ENCODE data around the gene GOLPH3. TPM values are rescaled to one million over a fixed set of nuclear protein-coding genes. Genes with fewer than 3 reads are reported as not detected.

Gene GOLPH3
- total RNA-seq, 1 experiment from 2014 or later: 69.2 TPM

- no peak overlapping the region for H3K4me3 ChIP-seq (replicated peaks in 1 of 2; ENCODE audit: low read depth in 1 of 2, low read length in 2 of 2)
- no peaks in the 10 kb centered on the region for H3K9me3 ChIP-seq (ENCODE audit: control insufficient read depth in 1 of 2, insufficient read depth in 1 of 2, low read depth in 1 of 2, low read length in 2 of 2)
- DNase-seq (ENCODE audit: low read depth, low spot score) (no peak), ATAC-seq (no peak)
- no peaks in the 10 kb centered on the region for H3K4me1 ChIP-seq (ENCODE audit: control insufficient read depth in 1 of 2, insufficient read depth in 2 of 2, low read length in 2 of 2)
- TF ChIP-seq RAD21 (IDR thresholded peaks at IDR 0.05; ENCODE audit: low read depth) (no peak), TCF7L2 (IDR thresholded peaks at IDR 0.05; ENCODE audit: borderline replicate concordance, extremely low read depth, insufficient read depth, insufficient read length) (no peak), CBX3 (IDR thresholded peaks at IDR 0.05; ENCODE audit: low read depth) (no peak), SIN3A (IDR thresholded peaks at IDR 0.05; ENCODE audit: low read depth) (no peak), POLR2A (IDR thresholded peaks at IDR 0.05; ENCODE audit: borderline replicate concordance, extremely low read depth, insufficient read depth, insufficient read length) (no peak), ELF1 (IDR thresholded peaks at IDR 0.05; ENCODE audit: borderline replicate concordance, low read depth) (no peak), EZH2 (IDR thresholded peaks at IDR 0.05) (no peak), SP1 (IDR thresholded peaks at IDR 0.05; ENCODE audit: low read depth) (no peak), POLR2AphosphoS5 (IDR thresholded peaks at IDR 0.05; ENCODE audit: low read depth, low read length) (no peak), ZBTB33 (IDR thresholded peaks at IDR 0.05; ENCODE audit: extremely low read depth, insufficient replicate concordance, low read length) (no peak), EGR1 (IDR thresholded peaks at IDR 0.05; ENCODE audit: low read depth) (no peak), EZH2phosphoT487 (IDR thresholded peaks at IDR 0.05; ENCODE audit: borderline replicate concordance) (no peak), ZNF274 (IDR thresholded peaks at IDR 0.05; ENCODE audit: low read depth, low read length) (no peak), CEBPB (IDR thresholded peaks at IDR 0.05; ENCODE audit: low read depth) (no peak), YY1 (IDR thresholded peaks at IDR 0.05; ENCODE audit: extremely low read depth, insufficient replicate concordance, low read depth, low read length) (no peak), ZFX (IDR thresholded peaks at IDR 0.05) (no peak), SRF (IDR thresholded peaks at IDR 0.05; ENCODE audit: low read depth) (no peak), MAX (IDR thresholded peaks at IDR 0.05) (no peak)
- intact Hi-C loops (cut with micrococcal nuclease): no loop called here
- POLR2A ChIA-PET: no interaction called here
- H3K27me3 ChIP-seq (ENCODE audit: insufficient read depth, low read length): no peaks in the 10 kb centered on the region
- CTCF ChIA-PET: no interaction called here
- no peaks in the 10 kb centered on the region for H3K9me2 ChIP-seq (ENCODE audit: insufficient read depth)
- no peaks in the 10 kb centered on the region; the same call in 1 of the 2 replicates for H3K79me2 ChIP-seq (ENCODE audit: insufficient read depth, low read length)
- no TSS peak for BruUV-seq (replicated peaks)
- no peak overlapping the region for H3K4me2 ChIP-seq (ENCODE audit: low read length)
- H3K9ac ChIP-seq (ENCODE audit: low read length): no peak overlapping the region
- H4K20me1 ChIP-seq (ENCODE audit: insufficient read depth): no peaks in the 10 kb centered on the region
- no peak overlapping the region for H2AFZ ChIP-seq (ENCODE audit: low read depth, low read length, poor library complexity, severe bottlenecking)
- no peak overlapping the region for H3K27ac ChIP-seq (ENCODE audit: low read depth, low read length)
- H3K36me3 ChIP-seq (ENCODE audit: control insufficient read depth in 1 of 2, insufficient read depth in 2 of 2, low read length in 2 of 2): peaks cover 18 to 19% of the 10 kb centered on the region in 2 experiments; a peak in 3 of 4 replicates
- RAD21 ChIA-PET (ENCODE audit: low non-redundant PET in 1 of 2, low total read pairs in 2 of 2, uncharacterized antibody in 2 of 2, unreplicated experiment in 2 of 2): no interaction called here
Observed at GRCh38 chr5:32103521-32103920, 70.6 kb downstream of the GOLPH3 start.

Data from HCT116 (cell line).